ENCODE results near the gene THUMPD1.

DNA sequence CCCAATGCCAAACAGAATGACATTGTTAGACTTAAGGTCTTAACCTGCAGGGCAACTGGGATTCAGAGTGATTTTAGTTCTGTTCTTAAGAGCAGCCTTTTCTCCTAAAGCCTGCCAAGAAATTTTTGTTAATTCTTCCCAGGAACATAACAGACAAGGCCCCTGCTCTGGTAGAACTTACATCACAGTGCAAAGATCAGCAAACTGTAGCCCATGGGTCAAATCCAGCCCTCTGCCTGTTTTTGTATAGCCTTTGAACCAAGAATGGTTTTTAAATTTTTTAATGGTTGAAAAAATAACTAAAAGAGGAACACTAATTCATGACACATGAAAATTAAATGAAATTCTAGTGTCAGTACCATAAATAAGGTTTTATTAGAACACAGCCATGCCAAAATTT, 26.0 kb upstream of the THUMPD1 start:
- TF ChIP-seq, protein P1, sequence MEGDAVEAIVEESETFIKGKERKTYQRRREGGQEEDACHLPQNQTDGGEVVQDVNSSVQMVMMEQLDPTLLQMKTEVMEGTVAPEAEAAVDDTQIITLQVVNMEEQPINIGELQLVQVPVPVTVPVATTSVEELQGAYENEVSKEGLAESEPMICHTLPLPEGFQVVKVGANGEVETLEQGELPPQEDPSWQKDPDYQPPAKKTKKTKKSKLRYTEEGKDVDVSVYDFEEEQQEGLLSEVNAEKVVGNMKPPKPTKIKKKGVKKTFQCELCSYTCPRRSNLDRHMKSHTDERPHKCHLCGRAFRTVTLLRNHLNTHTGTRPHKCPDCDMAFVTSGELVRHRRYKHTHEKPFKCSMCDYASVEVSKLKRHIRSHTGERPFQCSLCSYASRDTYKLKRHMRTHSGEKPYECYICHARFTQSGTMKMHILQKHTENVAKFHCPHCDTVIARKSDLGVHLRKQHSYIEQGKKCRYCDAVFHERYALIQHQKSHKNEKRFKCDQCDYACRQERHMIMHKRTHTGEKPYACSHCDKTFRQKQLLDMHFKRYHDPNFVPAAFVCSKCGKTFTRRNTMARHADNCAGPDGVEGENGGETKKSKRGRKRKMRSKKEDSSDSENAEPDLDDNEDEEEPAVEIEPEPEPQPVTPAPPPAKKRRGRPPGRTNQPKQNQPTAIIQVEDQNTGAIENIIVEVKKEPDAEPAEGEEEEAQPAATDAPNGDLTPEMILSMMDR (IDR thresholded peaks at IDR 0.05): no peak
- TF ChIP-seq POLR2A (IDR thresholded peaks at IDR 0.05): no peak
